Measurements from ENCODE around the gene SHB.

The SHB gene

DNA sequence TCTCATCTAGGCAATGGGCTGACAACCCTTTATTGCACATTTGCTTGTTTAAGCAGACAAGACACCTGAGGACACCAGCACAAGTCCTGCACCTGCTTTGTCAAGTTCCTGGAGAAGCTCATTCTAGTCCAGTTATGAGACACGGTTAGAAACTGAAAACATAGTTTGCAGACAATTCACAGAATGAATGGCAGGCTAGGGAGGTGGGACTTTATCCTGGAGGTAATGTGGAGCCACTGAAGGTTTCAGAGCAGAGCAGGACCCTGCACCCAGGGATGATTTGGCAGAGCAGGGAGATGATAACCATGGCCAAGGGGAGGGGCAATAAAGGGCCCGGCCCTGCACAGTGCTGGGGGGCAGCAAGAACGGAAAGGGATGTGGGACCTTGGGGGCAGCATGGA lies 114.4 kb downstream of the SHB start:
- H3K27ac ChIP-seq (ENCODE audit: low read depth, low read length) = no peak overlapping the region
- peaks cover 54 to 68% of the 10 kb centered on the region in 2 experiments for H3K36me3 ChIP-seq (ENCODE audit: control insufficient read depth in 1 of 2, insufficient read depth in 2 of 2, low read length in 2 of 2)
- H2AFZ ChIP-seq (ENCODE audit: insufficient read depth, low read length, poor library complexity) = no peak overlapping the region
- H3K4ac ChIP-seq (ENCODE audit: low read depth, low read length) = no peak overlapping the region
- no peak overlapping the region for H3K4me3 ChIP-seq (ENCODE audit: low read depth, low read length)
- H3K18ac ChIP-seq (ENCODE audit: low read length) = no peak overlapping the region
- no peaks in the 10 kb centered on the region for H3K79me1 ChIP-seq (ENCODE audit: low read length)
- no peak overlapping the region for H2BK120ac ChIP-seq (ENCODE audit: insufficient read depth, low read length, poor library complexity)
- H3K9me3 ChIP-seq (ENCODE audit: insufficient read depth, low read depth, low read length) = peaks cover 1% of the 10 kb centered on the region
- H4K91ac ChIP-seq (ENCODE audit: low read depth, low read length) = no peak overlapping the region
- no peak overlapping the region for H2BK12ac ChIP-seq (ENCODE audit: low read length)
- H3K23ac ChIP-seq (ENCODE audit: low read length) = no peak overlapping the region
- H3K14ac ChIP-seq (ENCODE audit: low read length) = no peak overlapping the region
- no peak for DNase-seq
- H3K9ac ChIP-seq (ENCODE audit: low read length) = no peak overlapping the region
- H3K79me2 ChIP-seq (ENCODE audit: control insufficient read depth, insufficient read depth, low read length, poor library complexity) = no peaks in the 10 kb centered on the region
- H3K4me2 ChIP-seq (ENCODE audit: low read length) = no peak overlapping the region
- no peak overlapping the region for H4K12ac ChIP-seq (ENCODE audit: low read depth, low read length)
- no peak overlapping the region for H4K8ac ChIP-seq (ENCODE audit: low read depth, low read length)
- peaks cover 4 to 14% of the 10 kb centered on the region in 2 experiments for H3K4me1 ChIP-seq (ENCODE audit: control insufficient read depth in 1 of 2, insufficient read depth in 2 of 2, low read length in 2 of 2)
- no peak overlapping the region for H2AK5ac ChIP-seq (ENCODE audit: low read length)
- no peak overlapping the region for H2BK5ac ChIP-seq (ENCODE audit: low read depth, low read length, poor library complexity)
- WGBS (ENCODE audit: extremely low coverage, insufficient coverage, insufficient read length) = no CpG with 5 or more reads among the region's 3 CpGs
- no peaks in the 10 kb centered on the region for H3K27me3 ChIP-seq (ENCODE audit: insufficient read depth, low read length)

DNA sequence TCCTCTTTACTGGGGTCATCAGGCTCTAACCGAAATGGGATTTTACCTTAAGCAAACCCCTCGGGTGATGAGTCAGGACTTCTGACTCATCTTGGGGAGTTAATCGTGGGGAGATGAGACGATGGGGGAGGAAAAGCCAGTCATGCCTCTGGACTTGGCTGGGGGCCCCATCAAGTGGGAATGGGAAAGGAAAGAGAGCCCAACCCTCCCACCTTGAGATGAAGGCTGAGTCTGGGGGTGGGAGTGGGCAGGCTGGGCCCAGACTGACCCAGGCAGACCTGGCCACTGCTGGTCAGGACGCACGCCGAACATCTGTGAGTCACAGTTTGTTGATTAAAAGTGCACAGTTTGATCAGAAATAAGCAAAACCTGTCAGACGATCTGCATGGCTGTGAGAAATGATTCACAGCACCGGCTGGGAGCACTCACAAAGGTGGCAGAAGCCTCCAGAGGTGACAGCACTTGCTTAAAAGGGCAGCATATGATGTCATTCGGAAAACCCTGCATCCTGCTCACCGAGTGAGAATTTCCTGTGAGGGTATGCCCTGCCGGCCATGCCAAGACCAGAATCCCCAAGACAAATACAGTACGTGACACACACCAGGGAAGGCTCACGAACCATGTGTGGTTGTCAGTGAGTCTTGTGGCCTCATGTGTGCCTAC lies 115.1 kb downstream of the SHB start:
- Histone ChIP-seq H3K18ac (ENCODE audit: low read length) (peak overlapping the region; percentile 6), H3K4ac (ENCODE audit: low read depth, low read length) (no peak overlapping the region), H3K23ac (ENCODE audit: low read length) (no peak overlapping the region), H3K4me1 (ENCODE audit: control insufficient read depth in 1 of 2, insufficient read depth in 2 of 2, low read length in 2 of 2) (peaks cover 4 to 15% of the 10 kb centered on the region in 2 experiments), H2BK12ac (ENCODE audit: low read length) (no peak overlapping the region), H3K36me3 (ENCODE audit: control insufficient read depth in 1 of 2, insufficient read depth in 2 of 2, low read length in 2 of 2) (peaks cover 54 to 71% of the 10 kb centered on the region in 2 experiments), H3K27ac (ENCODE audit: low read depth, low read length) (no peak overlapping the region), H2AFZ (ENCODE audit: insufficient read depth, low read length, poor library complexity) (no peak overlapping the region), H3K79me1 (ENCODE audit: low read length) (no peaks in the 10 kb centered on the region), H3K14ac (ENCODE audit: low read length) (no peak overlapping the region), H3K9ac (ENCODE audit: low read length) (no peak overlapping the region), H4K12ac (ENCODE audit: low read depth, low read length) (no peak overlapping the region), H3K27me3 (ENCODE audit: insufficient read depth, low read length) (no peaks in the 10 kb centered on the region), H2BK5ac (ENCODE audit: low read depth, low read length, poor library complexity) (no peak overlapping the region), H4K91ac (ENCODE audit: low read depth, low read length) (no peak overlapping the region), H3K4me3 (ENCODE audit: low read depth, low read length) (no peak overlapping the region), H3K79me2 (ENCODE audit: control insufficient read depth, insufficient read depth, low read length, poor library complexity) (no peaks in the 10 kb centered on the region), H3K9me3 (ENCODE audit: insufficient read depth, low read depth, low read length) (peaks cover 2% of the 10 kb centered on the region), H3K4me2 (ENCODE audit: low read length) (no peak overlapping the region), H4K8ac (ENCODE audit: low read depth, low read length) (no peak overlapping the region), H2AK5ac (ENCODE audit: low read length) (no peak overlapping the region), H2BK120ac (ENCODE audit: insufficient read depth, low read length, poor library complexity) (no peak overlapping the region)
- peak; percentile 51 to 53 for DNase-seq
- WGBS (ENCODE audit: extremely low coverage, insufficient coverage, insufficient read length) = no CpG with 5 or more reads among the region's 14 CpGs

DNA sequence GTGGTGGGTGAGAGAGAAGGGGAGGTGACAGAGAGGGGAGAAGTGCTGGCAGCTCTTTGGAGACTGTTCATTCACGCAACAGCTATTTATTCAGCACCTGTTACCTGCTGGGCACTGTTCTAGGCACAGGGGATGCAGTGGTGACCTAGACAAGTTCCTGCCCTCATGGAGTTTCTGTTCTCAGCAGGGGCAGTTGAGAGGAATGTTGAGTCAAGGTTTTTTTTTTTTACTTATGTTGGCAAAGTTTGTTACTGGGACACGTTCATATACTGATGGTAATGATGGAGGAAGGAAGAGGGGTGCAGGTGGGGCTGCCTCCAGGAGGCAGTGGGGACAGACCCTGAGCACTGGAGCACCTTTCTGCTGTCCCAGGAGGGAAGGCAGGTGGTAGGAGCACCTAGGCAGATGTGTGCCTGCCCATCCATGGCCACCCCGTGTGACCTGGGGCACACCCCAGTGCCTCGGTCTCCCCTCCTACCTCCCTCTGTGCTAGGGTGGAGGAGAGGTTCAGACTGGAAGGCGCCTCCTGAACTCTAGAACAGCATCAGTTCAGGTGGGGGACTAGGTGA lies 115.7 kb downstream of the SHB start:
- H3K4me3 ChIP-seq (ENCODE audit: low read depth, low read length) = no peak overlapping the region
- H3K23ac ChIP-seq (ENCODE audit: low read length) = no peak overlapping the region
- H3K36me3 ChIP-seq (ENCODE audit: control insufficient read depth in 1 of 2, insufficient read depth in 2 of 2, low read length in 2 of 2) = peaks cover 59 to 74% of the 10 kb centered on the region in 2 experiments
- no peak overlapping the region for H3K4me2 ChIP-seq (ENCODE audit: low read length)
- no peak overlapping the region for H4K8ac ChIP-seq (ENCODE audit: low read depth, low read length)
- H3K4ac ChIP-seq (ENCODE audit: low read depth, low read length) = no peak overlapping the region
- H3K9ac ChIP-seq (ENCODE audit: low read length) = no peak overlapping the region
- no peak for DNase-seq
- no peak overlapping the region for H4K91ac ChIP-seq (ENCODE audit: low read depth, low read length)
- H2AFZ ChIP-seq (ENCODE audit: insufficient read depth, low read length, poor library complexity) = no peak overlapping the region
- H3K27ac ChIP-seq (ENCODE audit: low read depth, low read length) = no peak overlapping the region
- no peak overlapping the region for H2BK12ac ChIP-seq (ENCODE audit: low read length)
- peak overlapping the region; percentile 5 for H3K18ac ChIP-seq (ENCODE audit: low read length)
- WGBS (ENCODE audit: extremely low coverage, insufficient coverage, insufficient read length) = no CpG with 5 or more reads among the region's 5 CpGs
- peaks cover 2% of the 10 kb centered on the region for H3K9me3 ChIP-seq (ENCODE audit: insufficient read depth, low read depth, low read length)
- no peak overlapping the region for H2BK120ac ChIP-seq (ENCODE audit: insufficient read depth, low read length, poor library complexity)
- peaks cover 4 to 20% of the 10 kb centered on the region in 2 experiments for H3K4me1 ChIP-seq (ENCODE audit: control insufficient read depth in 1 of 2, insufficient read depth in 2 of 2, low read length in 2 of 2)
- no peaks in the 10 kb centered on the region for H3K27me3 ChIP-seq (ENCODE audit: insufficient read depth, low read length)
- H3K79me1 ChIP-seq (ENCODE audit: low read length) = peaks cover 2% of the 10 kb centered on the region
- H2BK5ac ChIP-seq (ENCODE audit: low read depth, low read length, poor library complexity) = no peak overlapping the region
- no peak overlapping the region for H4K12ac ChIP-seq (ENCODE audit: low read depth, low read length)
- no peak overlapping the region for H3K14ac ChIP-seq (ENCODE audit: low read length)
- no peak overlapping the region for H2AK5ac ChIP-seq (ENCODE audit: low read length)
- H3K79me2 ChIP-seq (ENCODE audit: control insufficient read depth, insufficient read depth, low read length, poor library complexity) = no peaks in the 10 kb centered on the region

GRCh38 chr9:37952731-37953130 lies 116.3 kb downstream of the SHB start:
- no peak overlapping the region for H2BK120ac ChIP-seq (ENCODE audit: insufficient read depth, low read length, poor library complexity)
- no CpG with 5 or more reads among the region's 6 CpGs for WGBS (ENCODE audit: extremely low coverage, insufficient coverage, insufficient read length)

More at GRCh38 chr9:37952731-37953130, 116.3 kb downstream of the SHB start:
- H3K18ac ChIP-seq (ENCODE audit: low read length) = no peak overlapping the region
- H3K14ac ChIP-seq (ENCODE audit: low read length) = no peak overlapping the region
- peaks cover 4 to 23% of the 10 kb centered on the region in 2 experiments for H3K4me1 ChIP-seq (ENCODE audit: control insufficient read depth in 1 of 2, insufficient read depth in 2 of 2, low read length in 2 of 2)
- no peak overlapping the region for H3K4me2 ChIP-seq (ENCODE audit: low read length)
- no peak overlapping the region for H4K8ac ChIP-seq (ENCODE audit: low read depth, low read length)
- no peak overlapping the region for H3K27ac ChIP-seq (ENCODE audit: low read depth, low read length)
- H2AK5ac ChIP-seq (ENCODE audit: low read length) = no peak overlapping the region
- H3K79me1 ChIP-seq (ENCODE audit: low read length) = peaks cover 2% of the 10 kb centered on the region
- no peaks in the 10 kb centered on the region for H3K79me2 ChIP-seq (ENCODE audit: control insufficient read depth, insufficient read depth, low read length, poor library complexity)
- H3K4ac ChIP-seq (ENCODE audit: low read depth, low read length) = no peak overlapping the region
- no peaks in the 10 kb centered on the region for H3K27me3 ChIP-seq (ENCODE audit: insufficient read depth, low read length)
- no peak overlapping the region for H4K91ac ChIP-seq (ENCODE audit: low read depth, low read length)
- no peak overlapping the region for H2AFZ ChIP-seq (ENCODE audit: insufficient read depth, low read length, poor library complexity)
- no peak overlapping the region for H2BK12ac ChIP-seq (ENCODE audit: low read length)
- H4K12ac ChIP-seq (ENCODE audit: low read depth, low read length) = no peak overlapping the region
- no peak overlapping the region for H2BK5ac ChIP-seq (ENCODE audit: low read depth, low read length, poor library complexity)
- peaks cover 4% of the 10 kb centered on the region for H3K9me3 ChIP-seq (ENCODE audit: insufficient read depth, low read depth, low read length)
- peaks cover 62 to 75% of the 10 kb centered on the region in 2 experiments for H3K36me3 ChIP-seq (ENCODE audit: control insufficient read depth in 1 of 2, insufficient read depth in 2 of 2, low read length in 2 of 2)
- no peak for DNase-seq
- no peak overlapping the region for H3K4me3 ChIP-seq (ENCODE audit: low read depth, low read length)
- H3K9ac ChIP-seq (ENCODE audit: low read length) = no peak overlapping the region
- H3K23ac ChIP-seq (ENCODE audit: low read length) = no peak overlapping the region
